ENCODE measurements around the gene PTRH1.

DNA sequence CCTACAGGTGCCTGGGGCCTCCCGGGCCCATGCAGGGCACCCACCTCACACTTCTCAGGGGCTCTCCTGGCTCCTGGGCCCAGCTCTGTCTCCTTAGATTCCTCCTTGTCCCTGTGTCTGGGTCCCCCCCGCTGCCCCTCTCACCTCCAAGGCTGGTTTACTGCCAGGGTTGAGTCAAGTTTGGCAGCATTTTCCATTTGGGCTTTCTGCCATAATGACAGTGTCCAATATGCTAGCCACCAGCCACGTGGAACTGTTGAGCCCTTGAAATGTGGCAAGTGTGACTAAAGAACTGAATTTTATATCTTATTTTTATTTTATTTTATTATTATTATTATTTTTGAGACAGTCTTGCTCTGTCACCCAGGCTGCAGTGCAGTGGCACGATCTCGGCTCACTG lies 2.3 kb upstream of the PTRH1 start:
- TF ChIP-seq CTCF (IDR thresholded peaks at IDR 0.05) = no peak
- no peak for TF ChIP-seq ZFX (IDR thresholded peaks at IDR 0.05; ENCODE audit: borderline replicate concordance)
